SJSA1 (cell line): ENCODE results near the gene LRPAP1. TPM values are rescaled to one million over a fixed set of nuclear protein-coding genes. Genes with fewer than 3 reads are reported as not detected.
A peak's percentile ranks its signal among the peaks of the same experiment; 100 is the strongest.
"Not testable (repeated sequence)": the region's sequence is repeated elsewhere in the genome, so short reads cannot be mapped to it uniquely, and the experiment has no call there.

Source experiments
- DNase-seq, 2 experiments: peaks; one replicate each; pipeline ENCODE4 v3.0.0-alpha.2; 2015 to 2020; ENCODE audit warnings: low spot score in 2 of 2, low read depth in 1 of 2
- H3K27ac ChIP-seq: fragments of 250-450 bp; sonication (Bioruptor Pico); 2 replicates; pipeline ENCODE4 v1.5.1; 2020; ENCODE audit warnings: mild to moderate bottlenecking, moderate library complexity
- H3K27me3 ChIP-seq: fragments of 250-450 bp; sonication (Bioruptor Pico); replicated peaks from 2 replicates; pipeline ENCODE4 v1.5.1; 2020; ENCODE audit warnings: mild to moderate bottlenecking, moderate library complexity
- H3K36me3 ChIP-seq: fragments of 250-450 bp; sonication (Bioruptor Pico); 2 replicates; pipeline ENCODE4 v1.5.1; 2020; ENCODE audit warnings: mild to moderate bottlenecking
- H3K4me1 ChIP-seq: fragments of 250-450 bp; sonication (Bioruptor Pico); replicated peaks from 2 replicates; pipeline ENCODE4 v1.6.1; 2021; ENCODE audit warnings: mild to moderate bottlenecking
- H3K4me3 ChIP-seq: fragments of 250-450 bp; sonication (Bioruptor Pico); 2 replicates; pipeline ENCODE4 v1.5.1; 2020; ENCODE audit warnings: mild to moderate bottlenecking
- H3K9me3 ChIP-seq: fragments of 250-450 bp; sonication (Bioruptor Pico); replicated peaks from 2 replicates; pipeline ENCODE4 v1.5.1; 2020; ENCODE audit warnings: mild to moderate bottlenecking
- total RNA-seq: library from RNA; depleted of rRNA; stranded (reverse); fragments of >200 nt; shearing (Covaris generic); gene quantifications from 2 replicates; pipeline ENCODE4 v1.2.3, GENCODE V29; 2014

The LRPAP1 gene
- total RNA-seq, 1 experiment from 2014 or later, result 148 TPM

DNA sequence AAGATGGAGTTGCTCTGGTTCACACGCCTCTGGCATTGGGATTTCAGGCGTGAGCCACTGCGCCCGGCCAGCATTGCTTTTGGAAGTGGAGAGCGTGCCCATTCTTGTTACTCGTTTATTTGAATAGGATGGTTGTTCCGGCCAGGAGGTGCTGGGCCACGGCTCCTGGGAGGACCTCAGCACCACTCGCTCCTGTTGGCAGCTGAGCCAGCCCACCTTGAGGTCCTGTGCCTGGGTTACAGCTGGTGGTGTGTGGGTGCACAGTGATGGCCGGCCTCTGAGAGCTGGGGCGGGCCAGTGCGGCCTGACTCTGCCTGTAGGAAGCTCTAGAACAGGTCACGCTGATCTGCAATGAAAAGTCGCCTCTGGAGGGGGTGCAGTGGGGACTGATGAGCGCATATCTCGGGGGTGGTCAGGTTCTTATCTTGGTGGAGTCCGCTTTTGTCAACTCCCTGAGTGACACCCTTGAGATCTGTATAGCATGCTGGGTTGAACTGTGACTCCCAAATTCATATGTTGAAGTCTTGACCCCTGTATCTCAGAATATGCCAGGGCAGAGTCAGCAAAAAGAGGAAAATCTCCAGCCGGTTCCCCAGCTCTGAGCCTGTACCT is 23.3 kb upstream of the LRPAP1 start:
- not testable (repeated sequence) for H3K9me3 ChIP-seq, H3K4me1 ChIP-seq, H3K4me3 ChIP-seq, H3K27ac ChIP-seq, DNase-seq, H3K27me3 ChIP-seq, H3K36me3 ChIP-seq

DNA sequence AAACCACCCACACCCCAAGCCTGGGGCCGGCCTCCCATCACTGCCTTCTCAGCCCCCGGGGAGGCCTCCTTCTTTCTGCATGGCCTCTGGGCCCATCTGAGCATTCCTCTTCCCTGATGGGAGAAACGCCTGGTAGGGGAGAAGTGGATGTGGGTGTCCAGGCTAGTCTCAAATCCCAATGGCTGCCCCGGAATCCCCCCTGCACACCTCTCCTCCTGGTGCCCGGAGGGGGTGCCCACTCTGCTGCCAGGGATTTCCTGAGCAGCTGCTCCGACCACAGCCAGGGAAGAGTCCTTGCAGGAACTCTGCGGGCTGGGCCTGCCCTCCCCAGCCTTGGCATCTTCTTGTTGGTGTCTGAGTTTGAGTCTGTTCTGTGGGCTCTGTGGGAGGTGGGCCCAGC is 19.1 kb upstream of the LRPAP1 start:
- not testable (repeated sequence) for H3K27me3 ChIP-seq, H3K9me3 ChIP-seq, DNase-seq, H3K4me1 ChIP-seq, H3K36me3 ChIP-seq, H3K4me3 ChIP-seq, H3K27ac ChIP-seq

- not testable (repeated sequence) for H3K4me1 ChIP-seq
Observed at GRCh38 chr4:3550792-3551325, 18.6 kb upstream of the LRPAP1 start.

GRCh38 chr4:3550041-3550440 is 17.8 kb upstream of the LRPAP1 start:
- H3K36me3 ChIP-seq, H3K27me3 ChIP-seq, H3K9me3 ChIP-seq, H3K4me1 ChIP-seq, H3K4me3 ChIP-seq, DNase-seq, H3K27ac ChIP-seq: not testable (repeated sequence)

More at GRCh38 chr4:3550792-3551325, 18.6 kb upstream of the LRPAP1 start:
- not testable (repeated sequence) for H3K27me3 ChIP-seq, DNase-seq, H3K4me3 ChIP-seq, H3K36me3 ChIP-seq, H3K9me3 ChIP-seq, H3K27ac ChIP-seq

- not testable (repeated sequence) for DNase-seq, H3K4me1 ChIP-seq, H3K36me3 ChIP-seq, H3K9me3 ChIP-seq, H3K27me3 ChIP-seq, H3K27ac ChIP-seq, H3K4me3 ChIP-seq
Observed at GRCh38 chr4:3549694-3550001, 17.4 kb upstream of the LRPAP1 start.

- not testable (repeated sequence) for H3K4me3 ChIP-seq, H3K27ac ChIP-seq, DNase-seq, H3K4me1 ChIP-seq, H3K9me3 ChIP-seq, H3K36me3 ChIP-seq, H3K27me3 ChIP-seq
Observed at GRCh38 chr4:3548991-3549693, 16.9 kb upstream of the LRPAP1 start.

- H3K27ac ChIP-seq, H3K4me1 ChIP-seq, H3K9me3 ChIP-seq, DNase-seq, H3K4me3 ChIP-seq, H3K27me3 ChIP-seq, H3K36me3 ChIP-seq: not testable (repeated sequence)
Observed at GRCh38 chr4:3546721-3547120, 14.5 kb upstream of the LRPAP1 start.

- H3K4me1 ChIP-seq, H3K27ac ChIP-seq, DNase-seq, H3K4me3 ChIP-seq, H3K9me3 ChIP-seq, H3K27me3 ChIP-seq, H3K36me3 ChIP-seq: not testable (repeated sequence)
Observed at GRCh38 chr4:3545351-3545750, 13.1 kb upstream of the LRPAP1 start.

DNA sequence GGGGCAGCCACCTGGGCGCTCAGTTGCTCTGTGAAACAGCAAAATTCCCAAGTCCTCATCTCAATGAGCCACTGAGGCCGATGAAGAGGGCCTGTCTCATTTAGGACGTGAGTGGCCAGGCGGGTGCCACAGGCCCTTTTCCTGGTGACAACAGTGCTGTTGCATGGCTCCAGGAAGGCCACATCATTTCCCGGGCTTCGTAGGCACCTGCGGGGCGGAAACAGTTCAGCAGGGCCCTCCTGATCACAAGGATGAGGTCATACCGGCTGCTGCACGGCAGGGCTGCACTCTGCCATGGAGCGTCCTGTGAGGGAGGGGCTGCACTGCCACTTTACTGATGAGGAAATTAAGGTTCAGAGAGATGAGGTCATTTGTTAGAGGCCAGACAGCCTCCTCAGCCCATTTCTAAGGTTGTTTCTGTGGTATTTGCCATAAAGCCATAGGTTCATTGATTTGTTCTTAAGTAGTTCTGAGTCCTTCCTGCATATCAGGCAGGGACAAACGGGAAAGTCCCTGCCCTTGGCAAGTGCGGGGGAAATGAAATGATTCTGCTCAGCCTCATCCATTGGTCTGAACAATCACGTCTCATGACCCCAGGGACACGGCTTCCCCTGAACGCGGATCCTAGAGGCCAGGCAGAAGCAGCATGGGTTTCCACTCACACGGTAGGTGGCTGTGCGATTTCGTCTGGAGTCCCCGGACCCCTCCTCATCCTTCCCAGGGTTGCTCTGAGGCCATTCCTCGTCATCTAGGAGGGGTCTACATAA is 12.2 kb upstream of the LRPAP1 start:
- not testable (repeated sequence) for H3K4me3 ChIP-seq, H3K27ac ChIP-seq, H3K36me3 ChIP-seq, H3K27me3 ChIP-seq, H3K9me3 ChIP-seq, H3K4me1 ChIP-seq, DNase-seq

DNA sequence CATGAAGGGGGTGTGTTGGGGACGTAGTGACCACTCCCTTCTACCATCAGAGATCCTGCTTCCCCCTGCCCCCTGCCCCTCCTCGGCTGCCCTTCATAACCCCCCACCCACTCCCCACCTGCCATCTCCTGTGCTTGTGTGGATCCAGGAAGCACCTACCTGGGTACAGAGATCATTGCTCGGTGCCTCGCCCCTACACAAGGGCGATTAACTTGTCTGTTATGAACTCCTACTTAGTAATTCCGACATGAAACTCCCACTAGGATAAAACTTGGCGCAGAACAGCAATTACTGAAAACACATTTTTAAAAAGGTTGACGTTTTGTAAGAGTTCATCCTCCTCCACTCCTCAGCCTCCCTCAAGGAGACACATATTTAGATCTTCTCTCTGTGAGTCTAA is 11.2 kb upstream of the LRPAP1 start:
- H3K4me3 ChIP-seq, H3K4me1 ChIP-seq, H3K27me3 ChIP-seq, DNase-seq, H3K27ac ChIP-seq, H3K9me3 ChIP-seq, H3K36me3 ChIP-seq: not testable (repeated sequence)

DNA sequence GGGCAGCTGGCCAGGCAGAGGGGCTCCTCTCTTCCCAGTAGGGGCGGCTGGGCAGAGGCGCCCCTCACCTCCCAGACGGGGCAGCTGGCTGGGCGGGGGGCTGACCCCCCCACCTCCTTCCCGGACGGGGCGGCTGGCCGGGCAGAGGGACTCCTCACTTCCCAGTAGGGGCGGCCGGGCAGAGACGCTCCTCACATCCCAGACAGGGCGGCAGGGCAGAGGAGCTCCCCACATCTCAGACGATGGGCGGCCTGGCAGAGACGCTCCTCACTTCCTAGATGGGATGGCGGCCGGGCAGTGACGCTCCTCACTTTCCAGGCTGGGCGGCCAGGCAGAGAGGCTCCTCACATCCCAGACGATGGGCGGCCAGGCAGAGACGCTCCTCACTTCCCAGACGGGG is 6.7 kb upstream of the LRPAP1 start:
- not testable (repeated sequence) for H3K9me3 ChIP-seq, H3K27me3 ChIP-seq, H3K27ac ChIP-seq, H3K36me3 ChIP-seq, DNase-seq, H3K4me3 ChIP-seq, H3K4me1 ChIP-seq

DNA sequence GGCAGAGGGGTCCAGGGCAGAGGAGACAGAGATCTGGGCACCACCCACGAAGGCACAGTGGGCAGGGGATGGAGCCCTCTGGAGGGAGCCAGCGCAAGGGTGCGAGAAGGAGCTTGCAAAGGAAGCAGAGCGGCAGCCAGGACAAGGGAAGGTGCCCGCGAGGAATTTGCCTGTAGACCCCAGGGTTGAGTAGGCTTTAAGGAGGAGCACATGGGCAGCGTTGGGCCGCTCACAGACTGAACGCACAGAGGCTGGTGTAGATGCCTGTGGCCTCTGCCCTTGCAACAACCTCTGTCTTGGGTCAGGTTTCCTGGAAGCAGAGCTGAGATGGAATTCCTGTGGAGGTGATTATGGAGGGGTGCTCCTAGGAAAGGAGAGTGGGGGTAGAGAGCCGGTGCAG is 3.6 kb upstream of the LRPAP1 start:
- not testable (repeated sequence) for H3K27ac ChIP-seq, H3K4me3 ChIP-seq, H3K27me3 ChIP-seq, H3K36me3 ChIP-seq, H3K4me1 ChIP-seq, H3K9me3 ChIP-seq, DNase-seq

GRCh38 chr4:3533423-3533820 is 1.2 kb upstream of the LRPAP1 start:
- H3K27me3 ChIP-seq, result no peaks in the 10 kb centered on the region
- no peaks in the 10 kb centered on the region for H3K36me3 ChIP-seq
- no peak for DNase-seq
- H3K4me1 ChIP-seq, result peaks cover 8% of the 10 kb centered on the region
- no peak overlapping the region for H3K27ac ChIP-seq
- H3K4me3 ChIP-seq, result no peak overlapping the region
- H3K9me3 ChIP-seq, result no peaks in the 10 kb centered on the region

DNA sequence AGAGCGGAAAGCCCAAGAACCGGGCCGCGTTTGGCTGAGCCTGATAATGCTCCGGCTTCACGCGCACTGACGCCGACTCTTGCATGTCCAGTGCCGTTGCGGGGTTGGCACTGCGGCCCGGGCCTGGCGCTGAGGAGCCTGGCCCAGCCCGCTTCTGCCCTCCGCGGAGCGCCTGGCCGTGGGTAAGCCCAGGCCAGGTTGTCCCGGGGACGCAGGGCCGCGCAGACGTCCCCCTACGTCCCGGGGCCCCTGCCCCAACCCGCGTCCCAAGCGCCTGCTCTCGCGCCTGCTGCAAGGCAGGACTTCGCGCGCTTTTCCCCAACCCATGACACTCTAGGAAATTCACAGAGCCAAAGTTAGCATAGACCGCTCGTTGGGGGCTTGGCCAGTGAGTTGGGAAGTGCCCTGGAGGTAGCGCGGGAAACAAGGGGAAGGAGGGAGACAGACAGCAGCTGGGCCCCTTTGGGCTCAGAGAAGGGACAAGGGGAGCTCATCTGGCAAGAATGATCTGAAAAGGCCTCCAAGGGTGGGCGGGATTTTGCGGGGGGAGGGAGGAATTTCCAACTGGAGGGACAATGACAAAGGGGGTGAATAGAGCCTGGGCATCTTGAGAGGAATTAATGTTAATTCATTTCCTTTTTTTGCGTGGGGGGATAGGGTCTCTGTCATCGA is 665 bp upstream of the LRPAP1 start:
- H3K27ac ChIP-seq, result no peak overlapping the region
- no peaks in the 10 kb centered on the region for H3K27me3 ChIP-seq
- peak overlapping the region; percentile 58 for H3K4me3 ChIP-seq
- H3K4me1 ChIP-seq, result peaks cover 8% of the 10 kb centered on the region
- no peaks in the 10 kb centered on the region for H3K9me3 ChIP-seq
- no peaks in the 10 kb centered on the region for H3K36me3 ChIP-seq
- DNase-seq, result no peak
